ENCODE results near the gene PLXNA3. TPM values are rescaled to one million over a fixed set of nuclear protein-coding genes. Genes with fewer than 3 reads are reported as not detected.

The PLXNA3 gene
- polyA plus RNA-seq, 1 experiment: 20.5 TPM

DNA sequence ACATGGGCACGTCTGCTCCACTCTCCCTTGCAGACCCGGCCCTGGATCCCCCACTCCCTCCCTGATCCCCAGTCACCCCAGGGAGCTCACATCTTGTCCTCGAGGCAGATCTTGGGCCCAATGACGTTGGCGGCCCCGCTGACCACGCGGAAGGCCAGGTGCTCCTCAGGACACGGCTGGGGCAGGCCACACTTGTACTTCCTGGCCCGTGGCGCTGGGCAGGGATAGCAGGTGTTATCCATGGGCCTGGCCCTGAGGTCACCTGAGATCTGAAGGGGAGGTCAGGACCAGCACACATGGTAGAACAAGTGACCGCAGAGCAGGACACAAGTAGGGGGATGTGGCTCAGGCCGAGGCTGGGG, 50.3 kb downstream of the PLXNA3 start:
- Histone ChIP-seq H3K27me3 (ENCODE audit: control insufficient read depth, insufficient read depth, low read length) (no peaks in the 10 kb centered on the region), H3K9me3 (ENCODE audit: control insufficient read depth, insufficient read depth, low read length) (no peaks in the 10 kb centered on the region), H3K27ac (ENCODE audit: low read depth, low read length) (no peak overlapping the region), H3K4me3 (ENCODE audit: low read depth, low read length) (no peak overlapping the region)
- CTCF ChIA-PET: no interaction called here
- POLR2A ChIA-PET: no interaction called here
- DNase-seq (ENCODE audit: low read depth, low spot score): no peak
- TF ChIP-seq, protein P1, sequence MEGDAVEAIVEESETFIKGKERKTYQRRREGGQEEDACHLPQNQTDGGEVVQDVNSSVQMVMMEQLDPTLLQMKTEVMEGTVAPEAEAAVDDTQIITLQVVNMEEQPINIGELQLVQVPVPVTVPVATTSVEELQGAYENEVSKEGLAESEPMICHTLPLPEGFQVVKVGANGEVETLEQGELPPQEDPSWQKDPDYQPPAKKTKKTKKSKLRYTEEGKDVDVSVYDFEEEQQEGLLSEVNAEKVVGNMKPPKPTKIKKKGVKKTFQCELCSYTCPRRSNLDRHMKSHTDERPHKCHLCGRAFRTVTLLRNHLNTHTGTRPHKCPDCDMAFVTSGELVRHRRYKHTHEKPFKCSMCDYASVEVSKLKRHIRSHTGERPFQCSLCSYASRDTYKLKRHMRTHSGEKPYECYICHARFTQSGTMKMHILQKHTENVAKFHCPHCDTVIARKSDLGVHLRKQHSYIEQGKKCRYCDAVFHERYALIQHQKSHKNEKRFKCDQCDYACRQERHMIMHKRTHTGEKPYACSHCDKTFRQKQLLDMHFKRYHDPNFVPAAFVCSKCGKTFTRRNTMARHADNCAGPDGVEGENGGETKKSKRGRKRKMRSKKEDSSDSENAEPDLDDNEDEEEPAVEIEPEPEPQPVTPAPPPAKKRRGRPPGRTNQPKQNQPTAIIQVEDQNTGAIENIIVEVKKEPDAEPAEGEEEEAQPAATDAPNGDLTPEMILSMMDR (IDR thresholded peaks at IDR 0.05; ENCODE audit: low read depth, low read length): no peak

GRCh38 chrX:154509455-154509854, 51.4 kb downstream of the PLXNA3 start:
- POLR2A ChIA-PET: no interaction called here

DNA sequence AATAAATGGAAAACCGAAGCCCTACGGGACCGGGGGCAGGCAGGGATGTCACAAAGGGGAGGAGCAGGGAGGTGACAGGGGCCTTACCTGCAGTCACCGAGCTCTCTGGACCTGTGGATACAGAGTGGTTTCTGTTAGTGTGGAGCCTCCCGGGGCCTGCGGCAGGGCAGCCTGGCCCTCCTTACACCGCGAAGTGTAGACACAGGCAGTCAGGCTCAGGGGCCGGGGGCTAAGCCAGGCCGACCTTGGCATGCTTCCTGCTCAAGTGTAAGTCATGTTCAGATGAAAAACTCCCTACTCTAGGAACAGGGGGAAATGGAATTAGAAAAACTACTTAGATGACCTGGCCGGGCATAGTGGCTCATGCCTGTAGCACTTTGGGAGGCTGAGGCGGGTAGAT, 53.7 kb downstream of the PLXNA3 start:
- CTCF ChIA-PET: no interaction called here

More at GRCh38 chrX:154509455-154509854, 51.4 kb downstream of the PLXNA3 start:
- H3K27me3 ChIP-seq (ENCODE audit: control insufficient read depth, insufficient read depth, low read length): no peaks in the 10 kb centered on the region
- no peaks in the 10 kb centered on the region for H3K9me3 ChIP-seq (ENCODE audit: control insufficient read depth, insufficient read depth, low read length)
- no peak overlapping the region for H3K4me3 ChIP-seq (ENCODE audit: low read depth, low read length)
- no peak overlapping the region for H3K27ac ChIP-seq (ENCODE audit: low read depth, low read length)
- DNase-seq (ENCODE audit: low read depth, low spot score): no peak
- TF ChIP-seq, protein P1 (IDR thresholded peaks at IDR 0.05; ENCODE audit: low read depth, low read length): no peak
- CTCF ChIA-PET: no interaction called here

GRCh38 chrX:154512879-154513553, 54.9 kb downstream of the PLXNA3 start:
- Histone ChIP-seq H3K4me3 (ENCODE audit: low read depth, low read length) (no peak overlapping the region), H3K27ac (ENCODE audit: low read depth, low read length) (no peak overlapping the region), H3K9me3 (ENCODE audit: control insufficient read depth, insufficient read depth, low read length) (no peaks in the 10 kb centered on the region), H3K27me3 (ENCODE audit: control insufficient read depth, insufficient read depth, low read length) (no peaks in the 10 kb centered on the region)
- no peak for DNase-seq (ENCODE audit: low read depth, low spot score)
- ChIA-PET POLR2A (no interaction called here), CTCF (interaction anchor here (0.8 kb wide), 1 partner anchor 114 kb away, joined by 3 read pairs; no protein-coding TSS in a partner anchor)
- TF ChIP-seq, protein P1 (IDR thresholded peaks at IDR 0.05; ENCODE audit: low read depth, low read length): no peak

More for the DNA sequence above, 53.7 kb downstream of the PLXNA3 start:
- Histone ChIP-seq H3K27ac (ENCODE audit: low read depth, low read length) (no peak overlapping the region), H3K27me3 (ENCODE audit: control insufficient read depth, insufficient read depth, low read length) (no peaks in the 10 kb centered on the region), H3K9me3 (ENCODE audit: control insufficient read depth, insufficient read depth, low read length) (no peaks in the 10 kb centered on the region), H3K4me3 (ENCODE audit: low read depth, low read length) (no peak overlapping the region)
- DNase-seq (ENCODE audit: low read depth, low spot score): no peak
- TF ChIP-seq, protein P1 (IDR thresholded peaks at IDR 0.05; ENCODE audit: low read depth, low read length): no peak
- POLR2A ChIA-PET: no interaction called here

- ChIA-PET POLR2A (no interaction called here), CTCF (interaction anchor here (0.8 kb wide), 1 partner anchor 115 kb away, joined by 3 read pairs; no protein-coding TSS in a partner anchor)
- TF ChIP-seq, protein P1 (IDR thresholded peaks at IDR 0.05; ENCODE audit: low read depth, low read length): no peak
Measured at GRCh38 chrX:154513716-154514115, 55.6 kb downstream of the PLXNA3 start.

More at GRCh38 chrX:154513716-154514115, 55.6 kb downstream of the PLXNA3 start:
- Histone ChIP-seq H3K27ac (ENCODE audit: low read depth, low read length) (no peak overlapping the region), H3K4me3 (ENCODE audit: low read depth, low read length) (no peak overlapping the region), H3K9me3 (ENCODE audit: control insufficient read depth, insufficient read depth, low read length) (no peaks in the 10 kb centered on the region), H3K27me3 (ENCODE audit: control insufficient read depth, insufficient read depth, low read length) (no peaks in the 10 kb centered on the region)
- no peak for DNase-seq (ENCODE audit: low read depth, low spot score)
